HCT116 (cell line): ENCODE measurements around the gene SHKBP1. TPM values are rescaled to one million over a fixed set of nuclear protein-coding genes. Genes with fewer than 3 reads are reported as not detected.

Source experiments
- ATAC-seq: fragments of 200-7000 bp; cut with Tn5 transposase; 2 replicates; pipeline ENCODE4 v1.9.1; 2020; ENCODE audit warnings: mild to moderate bottlenecking, moderate library complexity
- BruUV-seq: library from RNA; stranded (reverse); fragments of 400-500 nt; replicated peaks from 2 replicates; lab custom pipeline; 2021; lab: Mats Ljungman, UMichigan
- CTCF ChIA-PET: fragments of 300-600 bp; sonication (Branson Sonifier 250); formaldehyde crosslinking; loops from one replicate; lab custom pipeline; 2021; ENCODE audit warnings: antibody characterized with exemption; lab: Charles Lee
- POLR2A ChIA-PET: fragments of 300-600, 350-600 bp; sonication (Branson Sonifier 250); formaldehyde crosslinking; loops from one replicate; lab custom pipeline; 2021; ENCODE audit warnings: antibody characterized with exemption; lab: Charles Lee
- RAD21 ChIA-PET, 2 experiments: fragments of 300-600 bp; sonication (Branson Sonifier 250); formaldehyde crosslinking; loops; one replicate each; lab custom pipeline; 2023; ENCODE audit warnings: low total read pairs in 2 of 2; ENCODE audit not compliant: uncharacterized antibody in 2 of 2, unreplicated experiment in 2 of 2, low non-redundant PET in 1 of 2; lab: Charles Lee
- DNase-seq: peaks from one replicate; pipeline ENCODE4 v3.0.0-alpha.2; 2010; ENCODE audit warnings: low read depth, low spot score
- H2AFZ ChIP-seq: fragments of 200-600 bp; shearing (Covaris generic), sonication (generic); 2 replicates; pipeline ENCODE4 v1.6.1; 2017; ENCODE audit warnings: low read depth, mixed run types, mixed read lengths, antibody characterized with exemption, low read length; ENCODE audit not compliant: poor library complexity, severe bottlenecking
- H3K27ac ChIP-seq: 2 replicates; pipeline ENCODE4 v1.5.1; 2012; ENCODE audit warnings: low read depth, low read length
- H3K27me3 ChIP-seq: fragments of 200-600 bp; sonication (generic); 2 replicates; pipeline ENCODE4 v1.6.1; 2016; ENCODE audit warnings: mixed run types, low read length, mixed read lengths; ENCODE audit not compliant: insufficient read depth
- H3K36me3 ChIP-seq, 2 experiments: fragments of 200-500 bp in 1 of 2; fragments of 200-600 bp in 1 of 2; sonication (Bioruptor generic) in 1 of 2; sonication (generic) in 1 of 2; 2 replicates each; pipeline versions ENCODE4 v1.5.1 to v1.6.1; 2014 to 2016; ENCODE audit warnings: low read length in 2 of 2, inconsistent platforms in 1 of 2, mixed read lengths in 1 of 2, mixed run types in 1 of 2; ENCODE audit not compliant: insufficient read depth in 2 of 2, control insufficient read depth in 1 of 2
- H3K4me1 ChIP-seq, 2 experiments: fragments of 200-600 bp in 1 of 2; sonication (generic) in 1 of 2; 2 replicates each; pipeline versions ENCODE4 v1.5.1 to v1.6.1; 2012 to 2017; ENCODE audit warnings: low read length in 2 of 2, inconsistent platforms in 1 of 2, mild to moderate bottlenecking in 1 of 2, mixed read lengths in 1 of 2, mixed run types in 1 of 2, moderate library complexity in 1 of 2; ENCODE audit not compliant: insufficient read depth in 2 of 2, control insufficient read depth in 1 of 2
- H3K4me2 ChIP-seq: fragments of 200-600 bp; sonication (generic); 2 replicates; pipeline ENCODE4 v1.6.1; 2017; ENCODE audit warnings: mixed run types, low read length, mixed read lengths
- H3K4me3 ChIP-seq, 2 experiments: fragments of 200-600 bp in 1 of 2; sonication (generic) in 1 of 2; replicated peaks in 1 of 2; 2 replicates each; pipeline ENCODE4 v1.5.1; 2011 to 2016; ENCODE audit warnings: low read length in 2 of 2, control low read depth in 1 of 2, low read depth in 1 of 2, mild to moderate bottlenecking in 1 of 2, mixed read lengths in 1 of 2, mixed run types in 1 of 2
- H3K79me2 ChIP-seq: fragments of 200-600 bp; sonication (generic); 2 replicates; pipeline ENCODE4 v1.6.1; 2017; ENCODE audit warnings: mild to moderate bottlenecking, mixed run types, low read length, moderate library complexity, mixed read lengths; ENCODE audit not compliant: insufficient read depth
- H3K9ac ChIP-seq: fragments of 200-600 bp; sonication (generic); 2 replicates; pipeline ENCODE4 v1.6.1; 2016; ENCODE audit warnings: low read length, mixed read lengths
- H3K9me2 ChIP-seq: fragments of 200-600 bp; sonication (generic), shearing (Covaris generic); 2 replicates; pipeline ENCODE4 v1.6.1; 2017; ENCODE audit warnings: mixed run types, mild to moderate bottlenecking, moderate library complexity; ENCODE audit not compliant: insufficient read depth
- H3K9me3 ChIP-seq, 2 experiments: fragments of 200-500 bp in 1 of 2; fragments of 200-600 bp in 1 of 2; sonication (Bioruptor generic) in 1 of 2; sonication (generic) in 1 of 2; 2 replicates each; pipeline ENCODE4 v1.6.1; 2014 to 2017; ENCODE audit warnings: low read length in 2 of 2, mixed read lengths in 2 of 2, inconsistent platforms in 1 of 2, low read depth in 1 of 2, mild to moderate bottlenecking in 1 of 2, mixed run types in 1 of 2, moderate library complexity in 1 of 2; ENCODE audit not compliant: control insufficient read depth in 1 of 2, insufficient read depth in 1 of 2
- H4K20me1 ChIP-seq: fragments of 200-600 bp; sonication (generic), shearing (Covaris generic); 2 replicates; pipeline ENCODE4 v1.6.1; 2017; ENCODE audit warnings: mixed run types, mild to moderate bottlenecking, moderate library complexity; ENCODE audit not compliant: insufficient read depth
- ATF3 ChIP-seq: IDR thresholded peaks from 2 replicates; pipeline ENCODE4 v1.6.1; 2012
- CBX3 ChIP-seq: IDR thresholded peaks from 2 replicates; pipeline ENCODE4 v1.6.1; 2012; ENCODE audit warnings: low read depth
- CEBPB ChIP-seq: IDR thresholded peaks from 2 replicates; pipeline ENCODE4 v1.6.1; 2012; ENCODE audit warnings: low read depth
- CTCF ChIP-seq, 3 experiments: fragments of 200-600 bp in 1 of 3; sonication (generic) in 1 of 3; IDR thresholded peaks in 2 of 3; conservative IDR thresholded peaks in 1 of 3; 2 replicates each; pipeline ENCODE4 v1.5.1; 2012 to 2017; ENCODE audit warnings: low read depth in 2 of 3, low read length in 2 of 3, antibody characterized with exemption in 1 of 3, borderline replicate concordance in 1 of 3, control low read depth in 1 of 3, mild to moderate bottlenecking in 1 of 3, mixed read lengths in 1 of 3, mixed run types in 1 of 3, moderate library complexity in 1 of 3; ENCODE audit not compliant: insufficient read depth in 1 of 3
- EGR1 ChIP-seq: IDR thresholded peaks from 2 replicates; pipeline ENCODE4 v1.6.1; 2012; ENCODE audit warnings: low read depth
- ELF1 ChIP-seq: IDR thresholded peaks from 2 replicates; pipeline ENCODE4 v1.6.1; 2012; ENCODE audit warnings: low read depth, borderline replicate concordance
- FOSL1 ChIP-seq: IDR thresholded peaks from 2 replicates; pipeline ENCODE4 v1.6.1; 2012; ENCODE audit warnings: low read depth
- JUND ChIP-seq: IDR thresholded peaks from 2 replicates; pipeline ENCODE4 v1.6.1; 2012
- MAX ChIP-seq: IDR thresholded peaks from 2 replicates; pipeline ENCODE4 v1.6.1; 2012
- POLR2A ChIP-seq: IDR thresholded peaks from 2 replicates; pipeline ENCODE4 v1.7.0; 2011; ENCODE audit warnings: borderline replicate concordance; ENCODE audit not compliant: insufficient read depth, insufficient read length; ENCODE audit errors: extremely low read depth
- POLR2AphosphoS5 ChIP-seq: IDR thresholded peaks from 2 replicates; pipeline ENCODE4 v1.6.1; 2011; ENCODE audit warnings: mild to moderate bottlenecking, low read depth, low read length, moderate library complexity
- REST ChIP-seq: IDR thresholded peaks from 2 replicates; pipeline ENCODE4 v1.6.1; 2012; ENCODE audit warnings: low read depth
- SP1 ChIP-seq: IDR thresholded peaks from 2 replicates; pipeline ENCODE4 v1.6.1; 2012; ENCODE audit warnings: low read depth
- SRF ChIP-seq: IDR thresholded peaks from 2 replicates; pipeline ENCODE4 v1.6.1; 2012; ENCODE audit warnings: low read depth
- TCF7L2 ChIP-seq: IDR thresholded peaks from 2 replicates; pipeline ENCODE4 v1.7.0; 2011; ENCODE audit warnings: borderline replicate concordance, inconsistent platforms; ENCODE audit not compliant: insufficient read depth, insufficient read length; ENCODE audit errors: extremely low read depth
- YY1 ChIP-seq: IDR thresholded peaks from 2 replicates; pipeline ENCODE4 v1.6.1; 2011; ENCODE audit warnings: low read length, low read depth, moderate library complexity, mild to moderate bottlenecking; ENCODE audit not compliant: insufficient replicate concordance; ENCODE audit errors: extremely low read depth
- ZBTB33 ChIP-seq: IDR thresholded peaks from 2 replicates; pipeline ENCODE4 v1.6.1; 2011; ENCODE audit warnings: mild to moderate bottlenecking, low read length, moderate library complexity; ENCODE audit not compliant: insufficient replicate concordance; ENCODE audit errors: extremely low read depth
- ZFX ChIP-seq: fragments of 450-650 bp; IDR thresholded peaks from 2 replicates; pipeline ENCODE4 v1.6.1; 2017
- intact Hi-C: fragments of 100-400 bp; cut with micrococcal nuclease; formaldehyde crosslinking; loops from 2 replicates; pipeline ENCODE4 v1.10.0; 2022
- total RNA-seq: library from RNA; stranded (reverse); gene quantifications from one replicate; pipeline ENCODE4 v1.2.1, GENCODE V29; 2021; ENCODE audit not compliant: unreplicated experiment

The SHKBP1 gene
- total RNA-seq, 1 experiment from 2014 or later: 97.4 TPM

GRCh38 chr19:40565910-40566495, 10.7 kb upstream of the SHKBP1 start:
- Histone ChIP-seq H3K79me2 (no peaks in the 10 kb centered on the region), H3K9ac (no peak overlapping the region), H3K27me3 (no peaks in the 10 kb centered on the region), H2AFZ (no peak overlapping the region), H3K36me3 (no peaks in the 10 kb centered on the region), H4K20me1 (no peaks in the 10 kb centered on the region), H3K4me3 (no peak overlapping the region), H3K4me1 (peaks cover 6 to 20% of the 10 kb centered on the region in 2 experiments), H3K9me3 (no peaks in the 10 kb centered on the region), H3K27ac (no peak overlapping the region), H3K9me2 (no peaks in the 10 kb centered on the region), H3K4me2 (no peak overlapping the region)
- ChIA-PET POLR2A (interaction anchor here (0.7 kb wide), 1 partner anchor 15 kb away, joined by 3 read pairs; no protein-coding TSS in a partner anchor), CTCF (no interaction called here), RAD21 (no interaction called here)
- DNase-seq (no peak), ATAC-seq (no peak)
- BruUV-seq: no TSS peak
- intact Hi-C loops: no loop called here
- TF ChIP-seq CBX3: no peak
- TF ChIP-seq SP1: no peak
- TF ChIP-seq EGR1: no peak
- TF ChIP-seq ZFX: no peak
- no peak for TF ChIP-seq POLR2AphosphoS5
- no peak for TF ChIP-seq ELF1
- no peak for TF ChIP-seq JUND
- TF ChIP-seq REST: no peak
- TF ChIP-seq SRF: no peak
- no peak for TF ChIP-seq CEBPB
- no peak for TF ChIP-seq MAX
- no peak for TF ChIP-seq FOSL1
- no peak for TF ChIP-seq YY1
- TF ChIP-seq ZBTB33: no peak
- no peak for TF ChIP-seq POLR2A
- TF ChIP-seq TCF7L2: no peak
- TF ChIP-seq ATF3: no peak
- no peak for TF ChIP-seq CTCF (IDR thresholded peaks at IDR 0.05 in 2 of 3, conservative IDR thresholded peaks at IDR 0.05 in 1 of 3; ENCODE audit: borderline replicate concordance in 1 of 3, insufficient read depth in 1 of 3, low read depth in 2 of 3, low read length in 2 of 3)
